HG02759 (cell line): ENCODE measurements around the gene CEP43.

Experiments
- ATAC-seq: cut with Tn5 transposase; IDR thresholded peaks from one replicate; pipeline ENCODE4 v1.9.1; 2021; ENCODE audit warnings: mild to moderate bottlenecking, moderate library complexity; ENCODE audit not compliant: unreplicated experiment

The CEP43 gene

DNA sequence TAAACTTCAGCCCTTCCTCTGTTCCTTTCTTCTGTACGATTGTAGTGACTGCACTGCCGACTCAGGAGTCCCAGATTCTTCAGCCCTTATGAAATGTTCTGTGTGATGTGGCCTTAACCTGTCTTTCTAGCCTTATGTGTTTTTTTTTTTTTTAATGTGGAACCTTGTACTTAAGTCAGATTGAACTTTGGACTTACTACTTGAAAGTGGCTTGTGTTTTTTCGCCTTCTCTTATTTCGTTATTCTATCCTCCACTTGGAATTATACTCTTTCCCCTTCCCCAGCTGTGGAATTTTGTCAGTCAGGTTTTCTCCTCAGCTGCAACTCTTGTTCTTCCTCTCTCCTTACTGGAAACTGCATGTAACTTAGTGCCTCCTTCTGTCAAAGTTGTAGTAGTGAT, 8.8 kb downstream of the CEP43 start:
- ATAC-seq, result no peak

- ATAC-seq, result no peak
Measured at GRCh38 chr6:167013067-167013466, 13.9 kb downstream of the CEP43 start.

DNA sequence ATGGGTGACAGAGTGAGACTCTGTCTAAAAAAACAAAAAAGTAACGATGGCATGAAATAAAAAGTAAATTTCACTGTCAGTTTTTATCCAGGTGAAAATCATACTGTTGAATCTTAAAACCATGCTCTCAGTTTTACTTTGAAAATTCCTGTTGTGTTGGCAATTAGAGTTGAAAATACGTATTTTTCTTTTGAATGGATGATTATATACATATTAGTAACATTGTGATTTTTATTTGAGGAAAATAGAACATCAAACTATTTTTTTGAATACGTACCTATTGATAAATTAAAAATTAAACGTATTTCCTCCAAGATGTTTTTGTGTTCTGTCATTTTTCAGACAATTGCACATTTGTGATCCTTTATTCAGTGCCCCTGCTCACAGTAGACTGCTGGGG, 14.7 kb downstream of the CEP43 start:
- ATAC-seq, result no peak

GRCh38 chr6:167015302-167015701, 16.1 kb downstream of the CEP43 start:
- no peak for ATAC-seq

GRCh38 chr6:167020206-167020605, 21.0 kb downstream of the CEP43 start:
- ATAC-seq, result peak; percentile 91

- ATAC-seq, result no peak
Measured at GRCh38 chr6:167027308-167027707, 28.1 kb downstream of the CEP43 start.

GRCh38 chr6:167027772-167028171, 28.6 kb downstream of the CEP43 start:
- no peak for ATAC-seq

DNA sequence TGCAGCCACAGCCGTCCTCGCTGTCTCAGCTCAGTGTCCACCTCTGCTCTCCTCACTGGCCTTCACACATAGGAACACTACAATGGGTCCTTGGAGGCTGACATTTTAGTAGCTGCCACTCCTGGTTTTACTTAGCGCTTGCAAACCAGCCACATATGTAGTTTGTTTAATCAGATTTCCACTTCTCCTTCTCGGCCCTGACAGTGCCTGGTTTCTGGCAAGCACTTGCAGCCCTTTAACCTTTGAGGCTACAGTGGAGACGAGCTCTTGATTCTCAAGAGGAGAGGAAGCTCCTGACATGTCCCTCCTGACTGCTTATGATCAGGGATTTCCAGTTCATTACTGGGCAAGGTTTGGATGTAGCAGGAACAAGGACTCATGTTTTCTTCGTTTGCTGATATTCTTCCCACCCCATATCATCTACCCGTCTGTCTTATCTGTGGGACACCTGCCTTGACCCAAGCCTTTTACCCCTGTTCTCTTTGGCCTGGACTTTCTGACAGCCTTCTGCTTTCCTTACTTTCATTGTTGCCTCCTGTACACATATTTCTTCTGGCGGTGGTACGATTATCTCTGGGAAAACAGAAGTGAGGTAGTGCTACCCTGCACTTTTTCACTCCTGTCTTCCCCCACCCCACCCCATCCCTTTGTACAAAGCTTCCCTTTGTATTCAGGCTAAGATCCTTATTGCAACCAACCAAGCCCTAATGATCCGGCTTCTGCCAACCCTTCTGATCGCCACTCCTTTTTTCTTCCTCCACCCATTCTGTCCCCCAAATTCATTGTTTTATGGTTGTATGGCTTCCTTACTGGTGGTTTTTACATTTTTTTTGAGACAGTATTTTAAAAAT, 31.2 kb downstream of the CEP43 start:
- ATAC-seq, result no peak

DNA sequence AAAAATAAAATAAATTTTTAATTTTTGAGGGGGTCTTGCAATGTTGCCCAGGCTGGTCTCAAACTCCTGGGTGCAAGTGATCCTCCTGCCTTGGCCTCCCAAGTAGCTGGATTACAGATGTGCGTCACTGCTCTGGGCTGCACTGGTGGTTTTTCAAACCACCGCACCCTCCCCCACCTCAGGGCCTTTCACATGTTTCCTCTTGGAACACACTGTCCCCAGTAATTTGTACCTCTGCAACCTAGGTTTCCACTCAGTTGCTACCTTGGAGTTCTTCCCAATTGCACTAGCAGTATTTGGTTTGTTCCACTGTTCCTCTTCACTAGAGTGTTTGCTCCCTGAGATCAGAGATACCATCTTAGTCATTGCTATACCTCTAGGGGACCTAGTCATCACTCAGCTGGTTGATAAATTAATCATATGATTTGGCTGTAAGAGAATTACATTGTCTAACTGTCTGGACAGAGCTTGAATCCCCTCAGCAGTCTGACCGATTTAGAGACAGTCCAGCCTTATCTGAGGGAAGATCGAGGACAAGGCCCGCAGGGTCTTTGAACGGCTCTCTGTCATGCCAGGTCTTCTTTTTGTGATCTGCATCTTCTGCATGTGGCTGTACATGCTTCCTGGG, 32.0 kb downstream of the CEP43 start:
- ATAC-seq, result no peak

DNA sequence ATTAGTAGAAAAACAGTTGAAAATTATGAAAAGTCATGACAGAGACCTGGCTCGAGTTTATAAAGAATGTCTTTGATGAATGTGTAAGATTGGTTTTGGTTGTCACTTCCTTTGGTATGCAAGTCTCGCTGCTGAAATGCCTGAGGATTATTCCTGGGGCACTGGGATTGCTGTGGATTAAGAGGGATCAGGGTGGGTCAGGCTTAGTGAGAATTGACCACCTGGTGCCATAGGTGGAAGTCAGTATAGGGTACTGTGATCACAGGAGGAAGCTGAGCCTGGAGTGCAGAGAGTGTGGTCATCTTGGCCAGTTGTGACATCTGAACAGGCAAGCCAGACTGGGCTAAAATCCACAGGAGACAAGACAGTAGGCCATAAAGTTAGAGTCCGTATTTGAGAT, 34.9 kb downstream of the CEP43 start:
- ATAC-seq, result no peak

- no peak for ATAC-seq
Measured at GRCh38 chr6:167037762-167038161, 38.6 kb downstream of the CEP43 start.

DNA sequence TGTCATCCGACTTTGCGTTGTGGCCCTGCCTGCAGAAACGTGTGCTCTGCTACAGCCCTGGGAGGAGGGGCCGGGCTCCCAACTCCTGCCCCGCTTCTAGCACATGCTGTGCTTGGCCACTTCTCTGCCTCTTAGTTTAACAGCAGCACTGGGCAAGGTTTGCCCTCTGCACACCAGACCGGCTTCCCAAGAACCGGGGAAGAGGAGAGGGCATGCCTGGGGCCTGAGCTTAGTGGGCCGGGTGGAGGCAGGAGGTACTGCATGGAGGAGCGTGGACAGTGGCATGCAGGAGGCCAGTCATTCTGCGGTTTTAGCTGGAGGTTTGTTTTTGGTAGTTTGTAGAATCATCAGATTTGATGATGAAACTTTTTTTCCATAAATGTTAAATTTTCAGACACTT, 45.5 kb downstream of the CEP43 start:
- ATAC-seq, result no peak

GRCh38 chr6:167045828-167046580, 46.8 kb downstream of the CEP43 start:
- no peak for ATAC-seq

DNA sequence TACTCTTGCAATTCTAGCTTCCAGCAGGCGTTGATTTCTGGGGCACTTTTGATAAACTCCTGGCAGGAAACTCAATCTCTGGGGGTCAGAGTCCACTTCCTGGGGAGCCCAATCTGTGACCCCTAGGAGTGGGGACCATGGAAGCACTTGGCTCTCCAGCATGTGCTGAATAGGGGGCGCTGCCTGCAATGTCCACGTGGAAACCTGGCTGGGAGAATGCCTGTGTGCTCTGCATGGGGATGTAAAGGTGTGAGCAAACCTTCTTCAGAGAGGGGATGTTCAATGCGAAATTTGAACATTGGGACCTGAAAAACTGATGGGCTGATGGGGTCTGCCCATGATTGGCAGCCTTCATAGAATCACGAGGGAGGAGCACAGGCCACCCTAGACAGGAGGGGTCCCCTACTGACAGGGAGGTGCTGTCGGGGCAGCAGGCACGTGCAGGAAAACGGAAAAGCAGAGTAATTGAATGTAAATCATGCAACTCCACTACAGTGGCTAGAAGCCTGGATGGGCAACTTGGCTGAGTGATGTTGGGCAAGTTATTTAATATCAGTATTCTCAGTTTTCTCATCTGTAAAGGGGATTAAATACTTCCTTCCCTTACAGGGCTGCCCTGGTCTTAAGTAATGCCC, 47.8 kb downstream of the CEP43 start:
- ATAC-seq, result peak; percentile 10

- peak; percentile 85 for ATAC-seq
Measured at GRCh38 chr6:167047554-167047953, 48.4 kb downstream of the CEP43 start.
